ENCODE results near the gene LDLRAD4. TPM values are rescaled to one million over a fixed set of nuclear protein-coding genes. Genes with fewer than 3 reads are reported as not detected.

LDLRAD4 gene
- total RNA-seq, 2 experiments from 2014 or later, result 28.4 to 30.1 TPM

DNA sequence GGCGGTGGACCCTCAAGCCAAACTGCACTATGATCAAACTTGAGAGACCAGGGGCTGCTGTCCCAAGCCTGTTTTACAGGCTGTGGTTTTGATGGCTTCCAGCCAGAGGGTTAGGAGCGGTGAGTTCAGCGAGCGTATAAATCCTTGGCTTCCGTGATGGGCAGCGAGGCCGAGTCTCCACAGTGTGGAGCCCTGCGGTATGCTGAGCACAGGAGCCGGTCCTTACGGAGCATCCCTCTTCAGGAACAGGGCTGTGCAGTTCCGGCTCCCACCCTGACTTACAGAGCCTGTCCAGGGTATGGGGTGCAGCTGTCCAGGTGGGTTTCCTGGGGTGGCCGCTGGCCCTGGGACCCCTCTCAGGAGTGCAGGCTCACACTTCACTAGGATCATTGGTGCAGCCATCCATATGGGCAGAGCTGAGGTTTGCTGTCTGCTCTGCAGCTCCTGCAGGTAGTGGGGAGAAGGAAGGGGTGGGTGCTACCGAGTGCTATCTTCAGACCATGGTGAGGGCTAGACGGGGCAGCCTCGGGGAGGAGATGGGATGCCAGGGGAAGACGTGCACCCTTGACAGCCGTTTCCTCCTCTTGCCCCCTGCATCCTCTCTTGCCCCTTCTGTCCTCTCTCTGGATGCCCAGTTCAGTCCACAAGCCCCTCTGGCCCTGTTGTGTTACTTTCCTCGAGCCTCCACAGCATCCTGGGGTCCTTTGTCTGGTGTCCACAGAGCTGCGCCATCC lies 403.5 kb downstream of the LDLRAD4 start:
- peaks cover 2% of the 10 kb centered on the region for H3K36me3 Mint-ChIP-seq
- POLR2A ChIA-PET, result no interaction called here
- CTCF ChIA-PET, result interaction anchor here (0.7 kb wide), 1 partner anchor 64 kb away, joined by 3 read pairs; no protein-coding TSS in a partner anchor
- H3K4me1 Mint-ChIP-seq (ENCODE audit: low read depth), result peaks cover 17% of the 10 kb centered on the region
- H3K27me3 Mint-ChIP-seq, result no peaks in the 10 kb centered on the region
- intact Hi-C loops (cut with micrococcal nuclease), result no loop called here
- H3K4me3 Mint-ChIP-seq, result no peak overlapping the region
- no peaks in the 10 kb centered on the region for H3K9me3 Mint-ChIP-seq
- no peak overlapping the region for H3K27ac Mint-ChIP-seq
- DNase-seq, result no peak

DNA sequence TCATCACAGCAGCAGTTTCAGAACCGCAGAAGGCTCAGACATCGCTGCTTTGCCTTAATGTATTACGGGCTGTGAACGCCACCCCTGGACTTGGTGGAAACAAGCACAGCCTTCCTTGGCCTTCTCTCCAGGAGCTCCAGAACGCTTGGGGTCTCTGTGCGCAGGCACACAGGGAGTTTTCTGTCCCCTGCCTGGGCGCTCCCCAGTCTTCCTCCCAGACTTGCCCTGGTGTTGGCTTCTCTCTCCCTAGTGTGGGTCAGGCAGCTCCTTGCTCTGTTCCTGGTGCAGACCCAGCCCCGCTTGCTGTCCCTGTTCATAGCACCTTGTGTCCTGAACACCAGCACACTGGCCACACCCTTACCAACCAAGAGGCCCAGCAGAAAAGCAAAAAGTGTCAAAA lies 404.2 kb downstream of the LDLRAD4 start:
- peaks cover 2% of the 10 kb centered on the region for H3K36me3 Mint-ChIP-seq
- DNase-seq, result no peak
- no peak overlapping the region for H3K27ac Mint-ChIP-seq
- no peak overlapping the region for H3K4me3 Mint-ChIP-seq
- intact Hi-C loops (cut with micrococcal nuclease), result no loop called here
- no peaks in the 10 kb centered on the region for H3K9me3 Mint-ChIP-seq
- ChIA-PET POLR2A (no interaction called here), CTCF (no interaction called here)
- H3K4me1 Mint-ChIP-seq (ENCODE audit: low read depth), result peaks cover 10% of the 10 kb centered on the region
- no peaks in the 10 kb centered on the region for H3K27me3 Mint-ChIP-seq

GRCh38 chr18:13623348-13623747 lies 404.8 kb downstream of the LDLRAD4 start:
- H3K36me3 Mint-ChIP-seq, result peaks cover 2% of the 10 kb centered on the region
- CTCF ChIA-PET, result interaction anchor here (1.0 kb wide), 1 partner anchor 407 kb away, joined by 3 read pairs; no protein-coding TSS in a partner anchor
- POLR2A ChIA-PET, result no interaction called here

GRCh38 chr18:13623871-13624270 lies 405.3 kb downstream of the LDLRAD4 start:
- Mint-ChIP-seq H3K36me3 (peaks cover 2% of the 10 kb centered on the region), H3K27me3 (no peaks in the 10 kb centered on the region), H3K27ac (no peak overlapping the region), H3K4me1 (ENCODE audit: low read depth) (peaks cover 3% of the 10 kb centered on the region), H3K4me3 (no peak overlapping the region), H3K9me3 (no peaks in the 10 kb centered on the region)
- ChIA-PET POLR2A (no interaction called here), CTCF (interaction anchor here (1.0 kb wide), 1 partner anchor 407 kb away, joined by 3 read pairs; no protein-coding TSS in a partner anchor)
- intact Hi-C loops (cut with micrococcal nuclease), result no loop called here
- no peak for DNase-seq

More at GRCh38 chr18:13623348-13623747, 404.8 kb downstream of the LDLRAD4 start:
- no peak for DNase-seq
- no peaks in the 10 kb centered on the region for H3K9me3 Mint-ChIP-seq
- H3K27me3 Mint-ChIP-seq, result no peaks in the 10 kb centered on the region
- H3K27ac Mint-ChIP-seq, result no peak overlapping the region
- intact Hi-C loops (cut with micrococcal nuclease), result no loop called here
- no peak overlapping the region for H3K4me3 Mint-ChIP-seq
- H3K4me1 Mint-ChIP-seq (ENCODE audit: low read depth), result peaks cover 5% of the 10 kb centered on the region

- Mint-ChIP-seq H3K27me3 (no peaks in the 10 kb centered on the region), H3K4me3 (no peak overlapping the region), H3K4me1 (ENCODE audit: low read depth) (peaks cover 3% of the 10 kb centered on the region), H3K9me3 (no peaks in the 10 kb centered on the region), H3K27ac (no peak overlapping the region), H3K36me3 (peaks cover 2% of the 10 kb centered on the region)
- ChIA-PET CTCF (no interaction called here), POLR2A (no interaction called here)
- no peak for DNase-seq
- intact Hi-C loops (cut with micrococcal nuclease), result no loop called here
Measured at GRCh38 chr18:13624563-13625237, 406.1 kb downstream of the LDLRAD4 start.

GRCh38 chr18:13625355-13625754 lies 406.8 kb downstream of the LDLRAD4 start:
- Mint-ChIP-seq H3K27me3 (no peaks in the 10 kb centered on the region), H3K4me3 (no peak overlapping the region), H3K36me3 (peaks cover 2% of the 10 kb centered on the region), H3K9me3 (no peaks in the 10 kb centered on the region), H3K4me1 (ENCODE audit: low read depth) (peaks cover 9% of the 10 kb centered on the region), H3K27ac (no peak overlapping the region)
- ChIA-PET POLR2A (no interaction called here), CTCF (interaction anchor here (1.3 kb wide), 1 partner anchor 67 kb away, joined by 10 read pairs; no protein-coding TSS in a partner anchor)
- intact Hi-C loops (cut with micrococcal nuclease), result no loop called here
- no peak for DNase-seq

DNA sequence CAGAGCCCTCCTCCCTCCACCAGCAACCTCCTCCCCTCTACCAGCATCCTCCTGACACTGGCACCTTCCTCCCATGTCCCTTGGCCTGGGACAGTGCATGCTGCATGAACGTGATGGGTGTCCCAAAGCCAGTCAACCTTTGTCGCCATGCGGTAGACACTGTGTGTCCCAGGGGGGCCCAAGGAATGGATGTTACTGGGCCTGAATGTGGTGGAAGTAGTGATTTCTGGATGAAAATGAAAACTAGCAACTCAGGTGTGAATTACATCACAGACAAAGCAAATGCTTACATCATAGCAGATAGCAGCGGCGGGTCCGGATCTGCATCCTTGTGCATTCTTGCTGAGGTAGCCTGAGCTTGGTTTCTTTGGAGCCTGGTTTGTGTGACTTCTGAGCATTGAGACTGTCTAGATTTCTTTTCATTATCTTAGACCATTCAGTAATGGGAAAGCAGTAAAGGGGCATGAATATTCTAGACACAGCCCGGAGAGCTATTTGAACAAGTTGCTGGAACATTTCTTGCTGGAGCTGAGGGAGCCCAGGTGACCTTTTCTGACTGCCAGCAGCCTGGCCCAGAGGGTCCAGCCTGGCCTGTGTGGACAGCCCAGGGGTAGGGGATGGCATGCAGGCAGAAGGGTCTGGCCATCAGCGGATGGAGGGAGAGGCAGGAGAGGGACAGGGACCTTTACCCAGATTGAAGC lies 407.4 kb downstream of the LDLRAD4 start:
- DNase-seq, result no peak
- CTCF ChIA-PET, result interaction anchor here (0.5 to 1.3 kb wide), 2 partner anchors 67 to 100 kb away, joined by 3 to 10 read pairs; partner anchors contain the start of genes FAM210A and RNMT
- intact Hi-C loops (cut with micrococcal nuclease), result no loop called here
- Mint-ChIP-seq H3K27ac (peak overlapping the region; percentile 2), H3K4me1 (ENCODE audit: low read depth) (peaks cover 9% of the 10 kb centered on the region), H3K36me3 (peaks cover 2% of the 10 kb centered on the region), H3K4me3 (no peak overlapping the region), H3K27me3 (no peaks in the 10 kb centered on the region), H3K9me3 (no peaks in the 10 kb centered on the region)
- POLR2A ChIA-PET, result no interaction called here

DNA sequence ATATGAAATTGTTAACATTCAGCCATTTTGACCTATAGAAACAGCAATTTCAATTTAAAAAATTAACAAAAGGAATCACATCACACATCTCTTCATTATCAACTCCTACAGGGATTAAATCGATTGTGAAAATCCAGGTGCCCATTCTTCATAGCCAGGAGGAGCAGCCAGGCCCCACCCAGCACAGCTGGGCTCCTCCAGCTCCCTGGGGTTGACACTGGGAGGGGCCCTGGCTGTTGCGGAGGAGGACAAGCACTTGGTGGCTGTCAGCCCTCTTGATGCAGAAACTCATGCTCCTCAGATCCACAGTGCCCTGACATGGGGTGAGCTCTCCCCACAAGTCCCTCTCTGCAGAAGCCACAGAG lies 408.0 kb downstream of the LDLRAD4 start:
- H3K27me3 Mint-ChIP-seq, result no peaks in the 10 kb centered on the region
- CTCF ChIA-PET, result interaction anchor here (0.5 to 1.3 kb wide), 2 partner anchors 68 to 100 kb away, joined by 3 to 10 read pairs; partner anchors contain the start of genes FAM210A and RNMT
- DNase-seq, result no peak
- intact Hi-C loops (cut with micrococcal nuclease), result no loop called here
- no peaks in the 10 kb centered on the region for H3K36me3 Mint-ChIP-seq
- H3K4me3 Mint-ChIP-seq, result no peak overlapping the region
- peaks cover 9% of the 10 kb centered on the region for H3K4me1 Mint-ChIP-seq (ENCODE audit: low read depth)
- POLR2A ChIA-PET, result no interaction called here
- H3K9me3 Mint-ChIP-seq, result no peaks in the 10 kb centered on the region
- no peak overlapping the region for H3K27ac Mint-ChIP-seq

- intact Hi-C loops (cut with micrococcal nuclease), result no loop called here
- Mint-ChIP-seq H3K36me3 (no peaks in the 10 kb centered on the region), H3K27ac (no peak overlapping the region), H3K9me3 (no peaks in the 10 kb centered on the region), H3K4me3 (no peak overlapping the region), H3K4me1 (ENCODE audit: low read depth) (peaks cover 9% of the 10 kb centered on the region), H3K27me3 (no peaks in the 10 kb centered on the region)
- ChIA-PET POLR2A (no interaction called here), CTCF (no interaction called here)
- DNase-seq, result no peak
Measured at GRCh38 chr18:13627639-13628038, 409.1 kb downstream of the LDLRAD4 start.

- Mint-ChIP-seq H3K36me3 (no peaks in the 10 kb centered on the region), H3K27me3 (no peaks in the 10 kb centered on the region), H3K4me3 (no peak overlapping the region), H3K9me3 (no peaks in the 10 kb centered on the region), H3K4me1 (ENCODE audit: low read depth) (peaks cover 9% of the 10 kb centered on the region), H3K27ac (no peak overlapping the region)
- DNase-seq, result no peak
- intact Hi-C loops (cut with micrococcal nuclease), result no loop called here
- ChIA-PET CTCF (interaction anchor here (2.0 to 3.8 kb wide), 2 partner anchors 14 to 69 kb away, joined by 5 to 55 read pairs; no protein-coding TSS in a partner anchor), POLR2A (no interaction called here)
Measured at GRCh38 chr18:13628211-13628610, 409.7 kb downstream of the LDLRAD4 start.

GRCh38 chr18:13629841-13630715 lies 411.5 kb downstream of the LDLRAD4 start:
- H3K36me3 Mint-ChIP-seq, result no peaks in the 10 kb centered on the region
- DNase-seq, result peak; percentile 63
- intact Hi-C loops (cut with micrococcal nuclease), result loop anchor here (1.0 kb wide), 2 partner anchors 72 to 414 kb away; no protein-coding TSS in a partner anchor
- peaks cover 9% of the 10 kb centered on the region for H3K4me1 Mint-ChIP-seq (ENCODE audit: low read depth)
- no peaks in the 10 kb centered on the region for H3K9me3 Mint-ChIP-seq
- no peak overlapping the region for H3K27ac Mint-ChIP-seq
- CTCF ChIA-PET, result interaction anchor here (0.6 to 4.7 kb wide), 20 partner anchors 16 to 471 kb away, joined by 3 to 55 read pairs (median 4); no protein-coding TSS in a partner anchor
- no peaks in the 10 kb centered on the region for H3K27me3 Mint-ChIP-seq
- no peak overlapping the region for H3K4me3 Mint-ChIP-seq
- POLR2A ChIA-PET, result no interaction called here
